Measurements from ENCODE around the gene MRPS5. TPM values are rescaled to one million over a fixed set of nuclear protein-coding genes. Genes with fewer than 3 reads are reported as not detected.

MRPS5 gene
- total and polyA plus RNA-seq, 2 donors, result 71.5 to 161 TPM

DNA sequence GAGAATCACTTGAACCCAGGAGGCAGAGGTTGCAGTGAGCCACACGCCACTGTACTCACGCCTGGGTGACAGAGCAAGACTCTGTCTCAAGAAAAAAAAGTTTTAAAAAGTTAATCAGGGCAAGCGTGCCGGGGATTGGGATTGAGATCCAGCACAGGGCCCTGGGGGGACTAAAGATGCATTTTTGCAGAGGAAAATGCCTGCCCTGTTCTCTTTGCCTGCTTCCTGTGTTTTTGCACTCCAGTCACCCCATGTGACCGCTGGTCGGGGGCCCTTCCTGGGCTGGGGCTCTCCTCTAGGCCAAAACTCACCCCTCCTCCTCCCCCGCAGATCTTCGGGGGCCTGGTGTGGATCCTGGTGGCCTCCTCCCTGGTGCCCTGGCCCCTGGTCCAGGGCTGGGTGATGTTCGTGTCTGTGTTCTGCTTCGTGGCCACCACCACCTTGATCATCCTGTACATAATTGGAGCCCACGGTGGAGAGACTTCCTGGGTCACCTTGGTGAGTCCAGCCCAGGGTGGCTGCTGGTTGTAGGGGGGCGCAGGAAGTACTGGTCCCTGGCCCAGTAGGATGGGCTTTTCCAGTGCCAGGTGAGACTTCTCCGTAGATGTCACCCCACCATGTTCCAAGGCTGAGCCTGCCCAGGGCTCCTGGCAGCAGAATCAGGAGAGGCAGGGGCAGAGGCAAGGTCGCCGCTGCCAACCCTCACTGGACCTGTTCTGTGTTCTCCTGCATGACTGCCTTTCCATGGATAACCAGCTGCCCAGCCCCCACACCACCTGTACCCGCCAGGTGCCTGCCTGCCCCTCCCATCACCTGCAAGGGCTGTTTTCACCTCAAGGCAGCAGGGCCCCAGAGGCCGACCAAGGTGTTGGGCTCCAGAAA lies 73.7 kb downstream of the MRPS5 start:
- Histone ChIP-seq H3K9me3 (ENCODE audit: control insufficient read depth in 2 of 2, insufficient read depth in 1 of 2, low read length in 1 of 2) (no peaks in the 10 kb centered on the region), H3K4me1 (ENCODE audit: control insufficient read depth in 2 of 2, insufficient read depth in 2 of 2, low read length in 2 of 2) (peaks cover 83 to 98% of the 10 kb centered on the region in 2 donors), H3K27me3 (ENCODE audit: control insufficient read depth in 2 of 2, insufficient read depth in 1 of 2, low read length in 1 of 2) (no peaks in the 10 kb centered on the region), H3K27ac (ENCODE audit: low read depth in 1 of 2, low read length in 1 of 2) (peak overlapping the region; percentile 19 to 37), H3K4me3 (ENCODE audit: low read length in 2 of 2) (no peak overlapping the region), H3K36me3 (ENCODE audit: control insufficient read depth in 2 of 2, insufficient read depth in 2 of 2, low read length in 1 of 2) (peaks cover 58 to 84% of the 10 kb centered on the region in 2 donors)
- no peak for DNase-seq (ENCODE audit: low read depth in 6 of 9, low spot score in 9 of 9)
- WGBS, result 80% methylated on average over 17 of the region's 17 CpGs

DNA sequence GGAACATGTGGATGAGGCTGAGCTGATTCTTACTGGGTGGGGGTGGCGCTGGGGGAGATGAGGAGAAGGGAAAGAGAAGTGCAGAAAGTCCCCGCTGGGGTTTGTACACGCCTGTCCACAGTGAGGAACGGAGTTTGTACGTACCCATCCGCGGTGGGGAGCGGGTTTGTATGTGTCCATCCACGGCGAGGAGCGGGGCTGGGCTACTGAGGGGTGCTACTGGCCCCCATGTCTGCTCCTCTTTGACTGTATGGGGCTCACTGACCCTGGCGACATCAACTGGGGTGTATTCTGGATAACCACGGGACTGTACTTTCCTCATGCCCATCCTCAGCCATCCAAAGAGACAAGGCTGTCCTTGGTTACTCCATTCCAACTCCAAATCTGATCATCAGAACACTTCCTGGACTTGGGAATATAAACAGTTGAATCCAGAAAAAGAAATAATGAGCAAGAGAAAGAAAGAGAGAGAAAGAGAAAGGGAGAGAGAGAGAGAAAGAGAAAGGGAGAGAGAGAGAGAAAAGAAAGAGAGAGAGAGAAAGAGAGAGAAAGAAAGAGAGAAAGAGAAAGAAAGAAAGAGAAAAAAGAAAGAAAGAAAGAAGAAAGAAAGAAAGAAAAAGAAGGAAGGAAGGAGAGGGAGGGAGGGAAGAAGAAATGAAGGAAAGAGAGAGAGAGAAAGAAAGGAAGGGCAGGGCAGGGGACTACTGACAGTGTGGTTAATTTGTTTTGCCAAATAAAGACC lies 75.1 kb downstream of the MRPS5 start:
- no peaks in the 10 kb centered on the region for H3K27me3 ChIP-seq (ENCODE audit: control insufficient read depth in 2 of 2, insufficient read depth in 1 of 2, low read length in 1 of 2)
- DNase-seq (ENCODE audit: low read depth in 6 of 9, low spot score in 9 of 9), result no peak
- no peaks in the 10 kb centered on the region for H3K9me3 ChIP-seq (ENCODE audit: control insufficient read depth in 2 of 2, insufficient read depth in 1 of 2, low read length in 1 of 2)
- peaks cover 80 to 96% of the 10 kb centered on the region in 2 donors for H3K4me1 ChIP-seq (ENCODE audit: control insufficient read depth in 2 of 2, insufficient read depth in 2 of 2, low read length in 2 of 2)
- peak overlapping the region in 1 of 2 donors; percentile 24 for H3K27ac ChIP-seq (ENCODE audit: low read depth in 1 of 2, low read length in 1 of 2)
- H3K4me3 ChIP-seq (ENCODE audit: low read length in 2 of 2), result no peak overlapping the region
- peaks cover 54 to 86% of the 10 kb centered on the region in 2 donors for H3K36me3 ChIP-seq (ENCODE audit: control insufficient read depth in 2 of 2, insufficient read depth in 2 of 2, low read length in 1 of 2)
- 97% methylated on average over 13 of the region's 13 CpGs for WGBS

DNA sequence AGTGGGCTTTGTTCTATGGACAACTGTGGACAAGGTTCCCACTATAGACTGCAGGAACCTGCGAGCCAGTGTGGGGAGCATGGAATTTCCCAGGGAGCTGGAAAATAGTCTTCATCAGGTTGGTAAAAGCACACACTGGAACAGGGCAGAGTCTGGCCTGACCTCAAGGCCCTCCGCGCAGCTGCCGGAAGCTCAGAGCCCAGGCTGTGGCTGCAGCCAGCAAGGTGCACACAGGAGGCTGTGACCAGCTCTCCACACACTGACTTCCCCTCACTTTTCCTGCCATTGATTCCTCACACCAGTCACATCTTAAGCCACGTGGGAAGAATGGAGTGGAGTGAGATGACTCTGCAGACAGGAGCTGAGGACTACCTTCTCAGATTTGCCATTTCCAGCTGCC lies 77.0 kb downstream of the MRPS5 start:
- no peak for DNase-seq (ENCODE audit: low read depth in 6 of 9, low spot score in 9 of 9)

DNA sequence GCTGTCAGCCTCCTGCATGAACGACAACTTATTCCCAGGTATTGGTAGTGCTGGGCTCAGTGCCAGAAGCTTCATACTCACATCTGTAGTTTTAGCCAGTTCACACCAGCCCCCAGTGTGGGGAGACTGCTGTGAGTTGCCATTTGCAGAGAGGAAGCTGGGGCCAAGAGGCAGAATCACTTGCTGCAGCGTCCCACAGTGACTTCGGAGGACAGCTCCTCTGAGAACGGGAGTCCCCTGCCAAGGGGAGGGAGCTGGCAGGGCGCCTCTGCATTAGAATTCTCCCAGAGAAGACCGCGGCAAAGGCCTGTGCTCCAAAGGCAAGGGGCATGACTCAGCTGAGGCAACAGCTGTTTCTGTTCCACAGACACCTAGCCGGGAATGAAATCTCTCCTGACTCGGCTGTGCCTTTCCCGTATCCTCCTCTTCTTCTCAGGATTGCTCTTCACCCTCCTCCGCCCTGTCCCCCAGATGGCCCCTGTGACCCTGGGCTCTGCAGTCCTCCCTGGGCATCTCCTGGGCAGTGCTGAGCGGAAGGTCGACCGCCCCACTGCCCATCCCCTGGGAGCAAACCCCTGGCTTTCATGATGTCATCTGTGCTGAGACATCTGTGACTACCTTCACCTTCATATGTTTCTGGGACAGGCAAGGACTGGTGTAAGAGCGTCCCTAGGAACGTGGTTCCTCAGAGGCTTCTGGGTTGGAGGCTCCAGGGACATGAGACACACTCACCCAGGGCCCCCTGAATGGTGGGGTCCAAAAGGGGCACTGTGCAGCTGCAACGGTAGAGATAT lies 78.1 kb downstream of the MRPS5 start:
- H3K27ac ChIP-seq (ENCODE audit: low read depth in 1 of 2, low read length in 1 of 2), result peak overlapping the region; percentile 36 to 63
- peaks cover 44 to 67% of the 10 kb centered on the region in 2 donors for H3K36me3 ChIP-seq (ENCODE audit: control insufficient read depth in 2 of 2, insufficient read depth in 2 of 2, low read length in 1 of 2)
- H3K27me3 ChIP-seq (ENCODE audit: control insufficient read depth in 2 of 2, insufficient read depth in 1 of 2, low read length in 1 of 2), result no peaks in the 10 kb centered on the region
- DNase-seq (ENCODE audit: low read depth in 6 of 9, low spot score in 9 of 9), result peak in 1 of 9 donors; percentile 76
- no peaks in the 10 kb centered on the region for H3K9me3 ChIP-seq (ENCODE audit: control insufficient read depth in 2 of 2, insufficient read depth in 1 of 2, low read length in 1 of 2)
- peaks cover 56 to 84% of the 10 kb centered on the region in 2 donors for H3K4me1 ChIP-seq (ENCODE audit: control insufficient read depth in 2 of 2, insufficient read depth in 2 of 2, low read length in 2 of 2)
- no peak overlapping the region for H3K4me3 ChIP-seq (ENCODE audit: low read length in 2 of 2)
- WGBS, result 49% methylated on average over 17 of the region's 17 CpGs

More for the DNA sequence above, 77.0 kb downstream of the MRPS5 start:
- H3K27me3 ChIP-seq (ENCODE audit: control insufficient read depth in 2 of 2, insufficient read depth in 1 of 2, low read length in 1 of 2), result no peaks in the 10 kb centered on the region
- no peak overlapping the region for H3K27ac ChIP-seq (ENCODE audit: low read depth in 1 of 2, low read length in 1 of 2)
- WGBS, result 63% methylated on average over 5 of the region's 5 CpGs
- H3K4me1 ChIP-seq (ENCODE audit: control insufficient read depth in 2 of 2, insufficient read depth in 2 of 2, low read length in 2 of 2), result peaks cover 64 to 89% of the 10 kb centered on the region in 2 donors
- no peaks in the 10 kb centered on the region for H3K9me3 ChIP-seq (ENCODE audit: control insufficient read depth in 2 of 2, insufficient read depth in 1 of 2, low read length in 1 of 2)
- no peak overlapping the region for H3K4me3 ChIP-seq (ENCODE audit: low read length in 2 of 2)
- H3K36me3 ChIP-seq (ENCODE audit: control insufficient read depth in 2 of 2, insufficient read depth in 2 of 2, low read length in 1 of 2), result peaks cover 52 to 78% of the 10 kb centered on the region in 2 donors

DNA sequence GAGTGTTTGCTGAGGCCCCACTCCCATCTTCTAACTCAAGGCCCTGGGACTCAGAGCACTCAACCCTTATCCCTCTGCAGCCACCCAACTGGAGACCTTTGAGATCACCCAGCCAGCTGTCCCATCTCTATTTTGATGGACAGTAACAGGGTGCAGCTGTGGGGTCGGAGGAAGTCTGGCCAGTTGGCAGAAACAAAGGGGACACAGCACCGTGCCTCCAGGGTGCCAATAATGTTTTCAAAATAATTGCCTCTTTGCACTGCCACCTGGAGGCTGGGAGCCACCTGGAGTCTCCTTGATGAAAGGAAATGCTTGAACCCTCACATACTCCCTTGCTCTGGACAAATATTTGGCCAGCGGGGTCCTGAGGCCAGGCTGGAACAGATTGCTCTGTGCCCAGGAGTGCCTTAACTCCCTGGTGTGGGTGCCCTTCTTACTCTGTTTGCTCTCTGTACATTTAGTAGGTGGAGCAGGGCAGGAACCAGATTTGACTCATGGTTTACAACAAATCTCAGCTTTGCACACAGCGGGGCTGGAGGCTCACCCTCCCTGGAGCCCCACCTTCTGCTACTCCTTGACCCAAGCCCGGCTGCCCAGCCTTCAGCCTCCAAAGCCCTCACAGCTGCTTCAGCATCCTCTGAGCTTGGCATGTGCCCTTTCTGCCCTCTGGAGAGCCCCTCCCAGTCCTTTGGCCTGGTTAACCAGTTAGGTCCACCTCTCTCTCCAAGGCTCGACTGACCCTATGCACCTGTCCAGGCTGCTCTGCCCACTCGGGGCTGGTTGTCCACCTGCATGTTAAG lies 78.9 kb downstream of the MRPS5 start:
- no peak overlapping the region for H3K4me3 ChIP-seq (ENCODE audit: low read length in 2 of 2)
- no peaks in the 10 kb centered on the region for H3K27me3 ChIP-seq (ENCODE audit: control insufficient read depth in 2 of 2, insufficient read depth in 1 of 2, low read length in 1 of 2)
- 80% methylated on average over 7 of the region's 7 CpGs for WGBS
- H3K36me3 ChIP-seq (ENCODE audit: control insufficient read depth in 2 of 2, insufficient read depth in 2 of 2, low read length in 1 of 2), result peaks cover 36 to 59% of the 10 kb centered on the region in 2 donors
- H3K4me1 ChIP-seq (ENCODE audit: control insufficient read depth in 2 of 2, insufficient read depth in 2 of 2, low read length in 2 of 2), result peaks cover 48 to 76% of the 10 kb centered on the region in 2 donors
- no peaks in the 10 kb centered on the region for H3K9me3 ChIP-seq (ENCODE audit: control insufficient read depth in 2 of 2, insufficient read depth in 1 of 2, low read length in 1 of 2)
- peak overlapping the region in 1 of 2 donors; percentile 63 for H3K27ac ChIP-seq (ENCODE audit: low read depth in 1 of 2, low read length in 1 of 2)
- no peak for DNase-seq (ENCODE audit: low read depth in 6 of 9, low spot score in 9 of 9)

DNA sequence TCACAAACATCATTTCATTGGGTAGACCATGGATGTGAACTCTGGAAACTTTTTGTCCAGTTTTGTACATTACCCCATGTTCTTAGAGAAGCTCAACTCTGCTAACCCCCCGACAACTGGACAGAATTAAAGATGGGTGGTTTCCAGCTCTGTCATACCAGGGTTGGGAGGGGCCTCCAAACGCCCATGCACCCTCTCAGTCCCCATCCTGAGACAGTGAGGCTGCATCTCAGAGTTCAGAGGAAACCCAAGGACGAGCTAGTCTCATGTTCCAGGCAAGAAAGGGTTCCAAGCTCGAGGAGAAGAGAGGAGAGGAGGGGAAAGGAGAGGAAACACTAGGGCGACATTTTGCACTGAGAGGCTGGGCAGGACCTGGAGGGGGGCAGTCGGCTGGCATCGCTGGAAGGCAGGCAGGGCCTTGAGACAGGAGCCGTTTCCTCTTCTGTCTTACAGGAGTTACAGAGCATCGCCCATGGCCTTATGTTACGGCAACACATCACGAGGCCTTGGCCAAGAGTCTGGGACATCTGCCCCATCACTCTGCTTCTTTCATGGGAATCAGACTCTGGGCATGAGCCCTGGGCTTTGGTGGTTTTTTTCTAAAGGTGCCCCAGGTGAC lies 79.7 kb downstream of the MRPS5 start:
- DNase-seq (ENCODE audit: low read depth in 6 of 9, low spot score in 9 of 9), result no peak
- H3K27ac ChIP-seq (ENCODE audit: low read depth in 1 of 2, low read length in 1 of 2), result no peak overlapping the region

DNA sequence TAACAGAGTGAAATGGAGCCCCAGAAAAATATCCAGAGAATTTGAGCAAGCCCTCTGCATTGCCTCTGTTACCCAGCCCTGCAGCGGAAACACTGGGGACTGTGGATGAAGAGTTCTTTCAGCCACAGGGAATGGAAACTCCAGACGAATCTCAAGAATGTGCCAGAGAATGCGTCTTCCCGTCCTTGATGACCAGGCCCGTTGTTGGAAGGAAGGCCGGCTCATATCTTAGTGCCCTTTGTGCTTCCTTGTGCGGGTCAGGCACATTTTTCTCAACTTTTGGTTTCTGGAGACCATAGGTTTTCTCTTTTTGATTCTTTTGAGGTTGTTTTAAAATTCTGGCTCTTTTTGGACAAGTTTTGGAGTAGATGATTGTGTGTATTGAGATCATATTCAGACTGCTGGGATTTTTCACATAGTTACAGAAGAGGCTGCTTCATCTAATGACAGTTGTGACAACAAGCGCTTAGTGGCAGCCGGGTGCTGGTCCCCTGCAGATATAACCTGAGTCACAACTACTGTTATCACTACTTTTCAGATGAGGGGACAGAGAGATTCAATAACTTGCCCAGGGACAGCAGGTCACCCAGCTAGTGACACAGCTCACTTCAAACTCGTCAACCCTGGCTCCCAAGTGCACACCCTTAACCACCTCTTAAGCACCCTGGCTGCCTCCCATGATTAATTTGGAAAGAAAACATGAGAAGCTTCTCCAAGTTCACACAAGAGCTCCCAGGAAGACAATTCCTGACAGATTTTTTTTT lies 80.4 kb downstream of the MRPS5 start:
- 95% methylated on average over 10 of the region's 10 CpGs for WGBS
- Histone ChIP-seq H3K27me3 (ENCODE audit: control insufficient read depth in 2 of 2, insufficient read depth in 1 of 2, low read length in 1 of 2) (no peaks in the 10 kb centered on the region), H3K27ac (ENCODE audit: low read depth in 1 of 2, low read length in 1 of 2) (no peak overlapping the region), H3K4me1 (ENCODE audit: control insufficient read depth in 2 of 2, insufficient read depth in 2 of 2, low read length in 2 of 2) (peaks cover 39 to 70% of the 10 kb centered on the region in 2 donors), H3K4me3 (ENCODE audit: low read length in 2 of 2) (no peak overlapping the region), H3K9me3 (ENCODE audit: control insufficient read depth in 2 of 2, insufficient read depth in 1 of 2, low read length in 1 of 2) (no peaks in the 10 kb centered on the region), H3K36me3 (ENCODE audit: control insufficient read depth in 2 of 2, insufficient read depth in 2 of 2, low read length in 1 of 2) (peaks cover 35 to 57% of the 10 kb centered on the region in 2 donors)
- no peak for DNase-seq (ENCODE audit: low read depth in 6 of 9, low spot score in 9 of 9)

More for the DNA sequence above, 79.7 kb downstream of the MRPS5 start:
- no peaks in the 10 kb centered on the region for H3K9me3 ChIP-seq (ENCODE audit: control insufficient read depth in 2 of 2, insufficient read depth in 1 of 2, low read length in 1 of 2)
- 92% methylated on average over 11 of the region's 11 CpGs for WGBS
- H3K36me3 ChIP-seq (ENCODE audit: control insufficient read depth in 2 of 2, insufficient read depth in 2 of 2, low read length in 1 of 2), result peaks cover 35 to 59% of the 10 kb centered on the region in 2 donors
- peaks cover 43 to 70% of the 10 kb centered on the region in 2 donors for H3K4me1 ChIP-seq (ENCODE audit: control insufficient read depth in 2 of 2, insufficient read depth in 2 of 2, low read length in 2 of 2)
- H3K27me3 ChIP-seq (ENCODE audit: control insufficient read depth in 2 of 2, insufficient read depth in 1 of 2, low read length in 1 of 2), result no peaks in the 10 kb centered on the region
- H3K4me3 ChIP-seq (ENCODE audit: low read length in 2 of 2), result no peak overlapping the region

All from thymus (tissue), 11 donors.